GM23338 (cell line): ENCODE data around the gene ARID4B. TPM values are rescaled to one million over a fixed set of nuclear protein-coding genes. Genes with fewer than 3 reads are reported as not detected.

ENCODE experiments used
- ATAC-seq: fragments of 200-7000 bp; cut with Tn5 transposase; 3 replicates; pipeline ENCODE4 v1.9.1; 2020
- DNase-seq: peaks from one replicate; pipeline ENCODE4 v3.0.0-alpha.2; 2015; ENCODE audit warnings: low spot score
- H2AFZ ChIP-seq: fragments of 200-600 bp; sonication (generic); 2 replicates; pipeline ENCODE4 v1.8.0; 2016; ENCODE audit warnings: antibody characterized with exemption, mild to moderate bottlenecking, moderate library complexity
- H3F3A ChIP-seq: fragments of 200-600 bp; sonication (generic); replicated peaks from 2 replicates; pipeline ENCODE4 v1.8.0; 2017; ENCODE audit warnings: antibody characterized with exemption, mixed run types, low read depth
- H3K27ac ChIP-seq: fragments of 200-600 bp; sonication (generic); 2 replicates; pipeline ENCODE4 v1.6.1; 2016; ENCODE audit warnings: low read depth
- H3K27me3 ChIP-seq: fragments of 200-600 bp; sonication (generic); 2 replicates; pipeline ENCODE4 v1.8.0; 2016; ENCODE audit warnings: mild to moderate bottlenecking, mixed run types, moderate library complexity; ENCODE audit not compliant: insufficient read depth
- H3K36me3 ChIP-seq: fragments of 200-600 bp; sonication (generic); 2 replicates; pipeline ENCODE4 v1.8.0; 2016; ENCODE audit warnings: mild to moderate bottlenecking; ENCODE audit not compliant: insufficient read depth
- H3K4me1 ChIP-seq: fragments of 200-600 bp; sonication (generic); 2 replicates; pipeline ENCODE4 v1.8.0; 2016; ENCODE audit warnings: mild to moderate bottlenecking, moderate library complexity; ENCODE audit not compliant: insufficient read depth
- H3K4me2 ChIP-seq: fragments of 200-600 bp; sonication (generic); 2 replicates; pipeline ENCODE4 v1.7.1; 2017; ENCODE audit warnings: mixed run types
- H3K4me3 ChIP-seq: fragments of 200-600 bp; sonication (generic); 2 replicates; pipeline ENCODE4 v1.6.1; 2016; ENCODE audit warnings: mixed run types
- H3K79me2 ChIP-seq: fragments of 200-600 bp; sonication (generic); replicated peaks from 2 replicates; pipeline ENCODE4 v1.8.0; 2017; ENCODE audit warnings: mild to moderate bottlenecking; ENCODE audit not compliant: insufficient read depth
- H3K9me2 ChIP-seq: fragments of 200-600 bp; sonication (generic); 2 replicates; pipeline ENCODE4 v1.8.0; 2017; ENCODE audit not compliant: insufficient read depth
- H4K20me1 ChIP-seq: fragments of 200-600 bp; sonication (generic); replicated peaks from 2 replicates; pipeline ENCODE4 v1.8.0; 2017; ENCODE audit warnings: mild to moderate bottlenecking; ENCODE audit not compliant: insufficient read depth
- H3K27ac Mint-ChIP-seq: 2 replicates; pipeline ENCODE4 v1.8.0; 2020; ENCODE audit warnings: inconsistent platforms, mild to moderate bottlenecking, moderate library complexity, mixed read lengths
- H3K27me3 Mint-ChIP-seq: 3 replicates; pipeline ENCODE4 v1.8.0; 2022; ENCODE audit warnings: low read depth, mild to moderate bottlenecking, moderate library complexity, mixed read lengths, inconsistent platforms; ENCODE audit not compliant: insufficient read depth, poor library complexity
- H3K36me3 Mint-ChIP-seq: 3 replicates; pipeline ENCODE4 v1.8.0; 2021; ENCODE audit warnings: low read depth, mild to moderate bottlenecking, inconsistent platforms, moderate library complexity, mixed read lengths
- H3K4me1 Mint-ChIP-seq: 3 replicates; pipeline ENCODE4 v1.8.0; 2020; ENCODE audit warnings: mild to moderate bottlenecking, inconsistent platforms, mixed read lengths
- H3K4me3 Mint-ChIP-seq: 3 replicates; pipeline ENCODE4 v1.8.0; 2021; ENCODE audit warnings: moderate library complexity, mild to moderate bottlenecking, inconsistent platforms, mixed read lengths
- H3K9me3 Mint-ChIP-seq: 3 replicates; pipeline ENCODE4 v1.8.0; 2020; ENCODE audit warnings: moderate library complexity, mild to moderate bottlenecking, inconsistent platforms, mixed read lengths
- CREB1 ChIP-seq: fragments of 250-450 bp; sonication (Bioruptor Pico); IDR thresholded peaks from 2 replicates; pipeline ENCODE4 v1.5.0; 2020; ENCODE audit warnings: low read depth, mild to moderate bottlenecking, moderate library complexity
- EZH2 ChIP-seq: fragments of 200-600 bp; sonication (generic); IDR thresholded peaks from one replicate; pipeline ENCODE4 v1.8.0; 2017; ENCODE audit warnings: antibody characterized with exemption, mild to moderate bottlenecking, low read depth; ENCODE audit not compliant: unreplicated experiment
- EZH2phosphoT487 ChIP-seq: fragments of 200-600 bp; sonication (generic); IDR thresholded peaks from one replicate; pipeline ENCODE4 v1.8.1; 2018; ENCODE audit warnings: antibody characterized with exemption; ENCODE audit not compliant: unreplicated experiment
- JUNB ChIP-seq: IDR thresholded peaks from one replicate; pipeline ENCODE4 v1.6.1; 2016; ENCODE audit warnings: antibody characterized with exemption; ENCODE audit not compliant: unreplicated experiment
- NANOG ChIP-seq: IDR thresholded peaks from 2 replicates; pipeline ENCODE4 v1.6.1; 2016; ENCODE audit warnings: antibody characterized with exemption, borderline replicate concordance
- POLR2AphosphoS5 ChIP-seq: IDR thresholded peaks from 2 replicates; pipeline ENCODE4 v1.6.1; 2016; ENCODE audit warnings: antibody characterized with exemption, low read depth
- STAT1 ChIP-seq: IDR thresholded peaks from one replicate; pipeline ENCODE4 v1.6.1; 2016; ENCODE audit warnings: antibody characterized with exemption; ENCODE audit not compliant: unreplicated experiment
- ZNF114 ChIP-seq: fragments of 250-450 bp; sonication (Bioruptor Pico); IDR thresholded peaks from 2 replicates; pipeline ENCODE4 v1.5.0; 2020; ENCODE audit warnings: mild to moderate bottlenecking, moderate library complexity
- ZNF331 ChIP-seq: fragments of 250-450 bp; sonication (Bioruptor Pico); IDR thresholded peaks from 2 replicates; pipeline ENCODE4 v1.5.0; 2020; ENCODE audit warnings: low read depth, mild to moderate bottlenecking, moderate library complexity
- polyA plus RNA-seq: library from polyadenylated mRNA; unstranded; fragments of >200 nt; fragmentation: Nextera tagmentation; extraction: Ambion mirVana; gene quantifications from 2 replicates; pipeline ENCODE4 v1.2.1, GENCODE V29; 2016
- total RNA-seq: library from RNA; depleted of rRNA; stranded (reverse); fragments of >200 nt; shearing (Covaris generic); gene quantifications from 2 replicates; pipeline ENCODE4 v1.2.3, GENCODE V29; 2014
- TF ChIP-seq, protein P1 (sequence below): IDR thresholded peaks from 2 replicates; pipeline ENCODE4 v1.6.1; 2016; ENCODE audit warnings: antibody characterized with exemption
- TF ChIP-seq, protein P2 (sequence below), 2 experiments: fragments of 200-600 bp in 1 of 2; sonication (generic) in 1 of 2; conservative IDR thresholded peaks; 2 replicates each; pipeline versions ENCODE4 v1.5.1 to v1.6.1; 2016 to 2017; ENCODE audit warnings: antibody characterized with exemption in 2 of 2, low read depth in 2 of 2, mild to moderate bottlenecking in 2 of 2, moderate library complexity in 1 of 2
- TF ChIP-seq, protein P3 (sequence below): IDR thresholded peaks from one replicate; pipeline ENCODE4 v1.6.1; 2018; ENCODE audit warnings: antibody characterized with exemption; ENCODE audit not compliant: unreplicated experiment
- TF ChIP-seq, protein P4 (sequence below): fragments of 250-450 bp; sonication (Bioruptor Pico); IDR thresholded peaks from 2 replicates; pipeline ENCODE4 v1.5.0; 2020; ENCODE audit warnings: mild to moderate bottlenecking, moderate library complexity

The ARID4B gene
- total and polyA plus RNA-seq, 2 experiments from 2014 or later, result 25.1 to 59.8 TPM

DNA sequence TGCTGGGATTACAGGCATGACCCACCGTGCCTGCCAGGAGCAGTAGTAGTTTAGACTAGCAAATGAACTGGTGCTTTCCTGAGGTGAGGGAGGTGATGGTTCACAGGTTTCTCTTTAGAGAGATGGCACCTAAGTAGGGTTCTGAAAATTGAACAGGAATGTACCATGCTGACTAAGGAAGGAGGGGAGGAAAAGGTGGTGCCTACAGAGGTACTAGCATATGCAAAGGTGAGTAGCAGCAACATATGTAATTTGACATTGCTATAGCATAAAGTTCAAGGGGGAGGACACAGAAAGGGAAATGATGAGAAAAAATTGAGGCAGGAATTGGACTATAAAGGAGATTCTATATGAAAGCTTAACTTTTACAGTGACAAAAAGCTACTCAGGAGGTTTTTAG is 101.0 kb downstream of the ARID4B start:
- peaks cover 3% of the 10 kb centered on the region; the same call in 1 of the 2 replicates for H4K20me1 ChIP-seq
- no peak overlapping the region for H2AFZ ChIP-seq
- H3K9me3 Mint-ChIP-seq, result no peaks in the 10 kb centered on the region
- no peak overlapping the region for H3K4me3 ChIP-seq
- H3K9me2 ChIP-seq, result no peaks in the 10 kb centered on the region
- no peaks in the 10 kb centered on the region; the same call in 1 of the 2 replicates for H3K79me2 ChIP-seq
- ATAC-seq (no peak), DNase-seq (no peak)
- H3K4me1 ChIP-seq, result no peaks in the 10 kb centered on the region
- H3K36me3 ChIP-seq, result no peaks in the 10 kb centered on the region
- H3K36me3 Mint-ChIP-seq, result peaks cover 40% of the 10 kb centered on the region
- 0 out of 2 replicates have a peak overlapping the region, but pooled peaks have one; percentile 6 for H3K27ac Mint-ChIP-seq
- H3F3A ChIP-seq, result no peaks in the 10 kb centered on the region
- TF ChIP-seq CREB1 (no peak), STAT1 (no peak), EZH2phosphoT487 (no peak), ZNF114 (CRISPR knock-in tag) (no peak), NANOG (no peak), EZH2 (no peak), POLR2AphosphoS5 (no peak), JUNB (no peak), ZNF331 (CRISPR knock-in tag) (no peak)
- TF ChIP-seq, protein P1, sequence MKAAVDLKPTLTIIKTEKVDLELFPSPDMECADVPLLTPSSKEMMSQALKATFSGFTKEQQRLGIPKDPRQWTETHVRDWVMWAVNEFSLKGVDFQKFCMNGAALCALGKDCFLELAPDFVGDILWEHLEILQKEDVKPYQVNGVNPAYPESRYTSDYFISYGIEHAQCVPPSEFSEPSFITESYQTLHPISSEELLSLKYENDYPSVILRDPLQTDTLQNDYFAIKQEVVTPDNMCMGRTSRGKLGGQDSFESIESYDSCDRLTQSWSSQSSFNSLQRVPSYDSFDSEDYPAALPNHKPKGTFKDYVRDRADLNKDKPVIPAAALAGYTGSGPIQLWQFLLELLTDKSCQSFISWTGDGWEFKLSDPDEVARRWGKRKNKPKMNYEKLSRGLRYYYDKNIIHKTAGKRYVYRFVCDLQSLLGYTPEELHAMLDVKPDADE, result no peak
- TF ChIP-seq, protein P2, sequence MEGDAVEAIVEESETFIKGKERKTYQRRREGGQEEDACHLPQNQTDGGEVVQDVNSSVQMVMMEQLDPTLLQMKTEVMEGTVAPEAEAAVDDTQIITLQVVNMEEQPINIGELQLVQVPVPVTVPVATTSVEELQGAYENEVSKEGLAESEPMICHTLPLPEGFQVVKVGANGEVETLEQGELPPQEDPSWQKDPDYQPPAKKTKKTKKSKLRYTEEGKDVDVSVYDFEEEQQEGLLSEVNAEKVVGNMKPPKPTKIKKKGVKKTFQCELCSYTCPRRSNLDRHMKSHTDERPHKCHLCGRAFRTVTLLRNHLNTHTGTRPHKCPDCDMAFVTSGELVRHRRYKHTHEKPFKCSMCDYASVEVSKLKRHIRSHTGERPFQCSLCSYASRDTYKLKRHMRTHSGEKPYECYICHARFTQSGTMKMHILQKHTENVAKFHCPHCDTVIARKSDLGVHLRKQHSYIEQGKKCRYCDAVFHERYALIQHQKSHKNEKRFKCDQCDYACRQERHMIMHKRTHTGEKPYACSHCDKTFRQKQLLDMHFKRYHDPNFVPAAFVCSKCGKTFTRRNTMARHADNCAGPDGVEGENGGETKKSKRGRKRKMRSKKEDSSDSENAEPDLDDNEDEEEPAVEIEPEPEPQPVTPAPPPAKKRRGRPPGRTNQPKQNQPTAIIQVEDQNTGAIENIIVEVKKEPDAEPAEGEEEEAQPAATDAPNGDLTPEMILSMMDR (conservative IDR thresholded peaks at IDR 0.05; ENCODE audit: low read depth in 2 of 2), result no peak
- TF ChIP-seq, protein P3, sequence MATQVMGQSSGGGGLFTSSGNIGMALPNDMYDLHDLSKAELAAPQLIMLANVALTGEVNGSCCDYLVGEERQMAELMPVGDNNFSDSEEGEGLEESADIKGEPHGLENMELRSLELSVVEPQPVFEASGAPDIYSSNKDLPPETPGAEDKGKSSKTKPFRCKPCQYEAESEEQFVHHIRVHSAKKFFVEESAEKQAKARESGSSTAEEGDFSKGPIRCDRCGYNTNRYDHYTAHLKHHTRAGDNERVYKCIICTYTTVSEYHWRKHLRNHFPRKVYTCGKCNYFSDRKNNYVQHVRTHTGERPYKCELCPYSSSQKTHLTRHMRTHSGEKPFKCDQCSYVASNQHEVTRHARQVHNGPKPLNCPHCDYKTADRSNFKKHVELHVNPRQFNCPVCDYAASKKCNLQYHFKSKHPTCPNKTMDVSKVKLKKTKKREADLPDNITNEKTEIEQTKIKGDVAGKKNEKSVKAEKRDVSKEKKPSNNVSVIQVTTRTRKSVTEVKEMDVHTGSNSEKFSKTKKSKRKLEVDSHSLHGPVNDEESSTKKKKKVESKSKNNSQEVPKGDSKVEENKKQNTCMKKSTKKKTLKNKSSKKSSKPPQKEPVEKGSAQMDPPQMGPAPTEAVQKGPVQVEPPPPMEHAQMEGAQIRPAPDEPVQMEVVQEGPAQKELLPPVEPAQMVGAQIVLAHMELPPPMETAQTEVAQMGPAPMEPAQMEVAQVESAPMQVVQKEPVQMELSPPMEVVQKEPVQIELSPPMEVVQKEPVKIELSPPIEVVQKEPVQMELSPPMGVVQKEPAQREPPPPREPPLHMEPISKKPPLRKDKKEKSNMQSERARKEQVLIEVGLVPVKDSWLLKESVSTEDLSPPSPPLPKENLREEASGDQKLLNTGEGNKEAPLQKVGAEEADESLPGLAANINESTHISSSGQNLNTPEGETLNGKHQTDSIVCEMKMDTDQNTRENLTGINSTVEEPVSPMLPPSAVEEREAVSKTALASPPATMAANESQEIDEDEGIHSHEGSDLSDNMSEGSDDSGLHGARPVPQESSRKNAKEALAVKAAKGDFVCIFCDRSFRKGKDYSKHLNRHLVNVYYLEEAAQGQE, result no peak
- TF ChIP-seq, protein P4, sequence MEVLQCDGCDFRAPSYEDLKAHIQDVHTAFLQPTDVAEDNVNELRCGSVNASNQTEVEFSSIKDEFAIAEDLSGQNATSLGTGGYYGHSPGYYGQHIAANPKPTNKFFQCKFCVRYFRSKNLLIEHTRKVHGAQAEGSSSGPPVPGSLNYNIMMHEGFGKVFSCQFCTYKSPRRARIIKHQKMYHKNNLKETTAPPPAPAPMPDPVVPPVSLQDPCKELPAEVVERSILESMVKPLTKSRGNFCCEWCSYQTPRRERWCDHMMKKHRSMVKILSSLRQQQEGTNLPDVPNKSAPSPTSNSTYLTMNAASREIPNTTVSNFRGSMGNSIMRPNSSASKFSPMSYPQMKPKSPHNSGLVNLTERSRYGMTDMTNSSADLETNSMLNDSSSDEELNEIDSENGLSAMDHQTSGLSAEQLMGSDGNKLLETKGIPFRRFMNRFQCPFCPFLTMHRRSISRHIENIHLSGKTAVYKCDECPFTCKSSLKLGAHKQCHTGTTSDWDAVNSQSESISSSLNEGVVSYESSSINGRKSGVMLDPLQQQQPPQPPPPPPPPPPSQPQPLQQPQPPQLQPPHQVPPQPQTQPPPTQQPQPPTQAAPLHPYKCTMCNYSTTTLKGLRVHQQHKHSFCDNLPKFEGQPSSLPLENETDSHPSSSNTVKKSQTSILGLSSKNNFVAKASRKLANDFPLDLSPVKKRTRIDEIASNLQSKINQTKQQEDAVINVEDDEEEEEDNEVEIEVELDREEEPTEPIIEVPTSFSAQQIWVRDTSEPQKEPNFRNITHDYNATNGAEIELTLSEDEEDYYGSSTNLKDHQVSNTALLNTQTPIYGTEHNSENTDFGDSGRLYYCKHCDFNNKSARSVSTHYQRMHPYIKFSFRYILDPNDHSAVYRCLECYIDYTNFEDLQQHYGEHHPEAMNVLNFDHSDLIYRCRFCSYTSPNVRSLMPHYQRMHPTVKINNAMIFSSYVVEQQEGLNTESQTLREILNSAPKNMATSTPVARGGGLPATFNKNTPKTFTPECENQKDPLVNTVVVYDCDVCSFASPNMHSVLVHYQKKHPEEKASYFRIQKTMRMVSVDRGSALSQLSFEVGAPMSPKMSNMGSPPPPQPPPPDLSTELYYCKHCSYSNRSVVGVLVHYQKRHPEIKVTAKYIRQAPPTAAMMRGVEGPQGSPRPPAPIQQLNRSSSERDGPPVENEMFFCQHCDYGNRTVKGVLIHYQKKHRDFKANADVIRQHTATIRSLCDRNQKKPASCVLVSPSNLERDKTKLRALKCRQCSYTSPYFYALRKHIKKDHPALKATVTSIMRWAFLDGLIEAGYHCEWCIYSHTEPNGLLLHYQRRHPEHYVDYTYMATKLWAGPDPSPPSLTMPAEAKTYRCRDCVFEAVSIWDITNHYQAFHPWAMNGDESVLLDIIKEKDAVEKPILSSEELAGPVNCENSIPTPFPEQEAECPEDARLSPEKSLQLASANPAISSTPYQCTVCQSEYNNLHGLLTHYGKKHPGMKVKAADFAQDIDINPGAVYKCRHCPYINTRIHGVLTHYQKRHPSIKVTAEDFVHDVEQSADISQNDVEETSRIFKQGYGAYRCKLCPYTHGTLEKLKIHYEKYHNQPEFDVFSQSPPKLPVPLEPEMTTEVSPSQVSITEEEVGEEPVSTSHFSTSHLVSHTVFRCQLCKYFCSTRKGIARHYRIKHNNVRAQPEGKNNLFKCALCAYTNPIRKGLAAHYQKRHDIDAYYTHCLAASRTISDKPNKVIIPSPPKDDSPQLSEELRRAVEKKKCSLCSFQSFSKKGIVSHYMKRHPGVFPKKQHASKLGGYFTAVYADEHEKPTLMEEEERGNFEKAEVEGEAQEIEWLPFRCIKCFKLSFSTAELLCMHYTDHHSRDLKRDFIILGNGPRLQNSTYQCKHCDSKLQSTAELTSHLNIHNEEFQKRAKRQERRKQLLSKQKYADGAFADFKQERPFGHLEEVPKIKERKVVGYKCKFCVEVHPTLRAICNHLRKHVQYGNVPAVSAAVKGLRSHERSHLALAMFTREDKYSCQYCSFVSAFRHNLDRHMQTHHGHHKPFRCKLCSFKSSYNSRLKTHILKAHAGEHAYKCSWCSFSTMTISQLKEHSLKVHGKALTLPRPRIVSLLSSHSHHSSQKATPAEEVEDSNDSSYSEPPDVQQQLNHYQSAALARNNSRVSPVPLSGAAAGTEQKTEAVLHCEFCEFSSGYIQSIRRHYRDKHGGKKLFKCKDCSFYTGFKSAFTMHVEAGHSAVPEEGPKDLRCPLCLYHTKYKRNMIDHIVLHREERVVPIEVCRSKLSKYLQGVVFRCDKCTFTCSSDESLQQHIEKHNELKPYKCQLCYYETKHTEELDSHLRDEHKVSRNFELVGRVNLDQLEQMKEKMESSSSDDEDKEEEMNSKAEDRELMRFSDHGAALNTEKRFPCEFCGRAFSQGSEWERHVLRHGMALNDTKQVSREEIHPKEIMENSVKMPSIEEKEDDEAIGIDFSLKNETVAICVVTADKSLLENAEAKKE (CRISPR knock-in tag), result no peak
- H3K4me2 ChIP-seq, result no peak overlapping the region
- no peaks in the 10 kb centered on the region for H3K4me1 Mint-ChIP-seq
- H3K4me3 Mint-ChIP-seq, result no peak overlapping the region
- H3K27me3 Mint-ChIP-seq, result no peaks in the 10 kb centered on the region
- H3K27ac ChIP-seq, result no peak overlapping the region
- H3K27me3 ChIP-seq, result no peaks in the 10 kb centered on the region
